AML-193 (cell line): ENCODE data around the gene MFNG.

Source experiments
- DNase-seq, 2 experiments: peaks; one replicate each; lab custom pipeline; 2025; lab: John Stamatoyannopoulos, UW

The MFNG gene

GRCh38 chr22:37493979-37494378, 7.8 kb upstream of the MFNG start:
- no peak for DNase-seq

GRCh38 chr22:37492428-37493344, 6.5 kb upstream of the MFNG start:
- DNase-seq = peak; percentile 74 to 75

GRCh38 chr22:37491559-37492427, 5.6 kb upstream of the MFNG start:
- no peak for DNase-seq

- no peak for DNase-seq
These were observed 4.9 kb upstream of the MFNG start for GRCh38 chr22:37491106-37491505.

GRCh38 chr22:37489983-37490382, 3.8 kb upstream of the MFNG start:
- DNase-seq = no peak

GRCh38 chr22:37488337-37489135, 2.4 kb upstream of the MFNG start:
- DNase-seq = no peak

GRCh38 chr22:37487571-37487970, 1.4 kb upstream of the MFNG start:
- DNase-seq = no peak

- no peak for DNase-seq
These were observed 945 bp upstream of the MFNG start for GRCh38 chr22:37487129-37487528.

- no peak for DNase-seq
These were observed 575 bp downstream of the MFNG start for GRCh38 chr22:37485395-37486223.

GRCh38 chr22:37484480-37485394, 1.4 kb downstream of the MFNG start:
- peak; percentile 75 to 85 for DNase-seq

- DNase-seq = no peak
These were observed 3.1 kb downstream of the MFNG start for GRCh38 chr22:37483050-37483449.

GRCh38 chr22:37482244-37482643, 3.9 kb downstream of the MFNG start:
- no peak for DNase-seq

- DNase-seq = no peak
These were observed 4.8 kb downstream of the MFNG start for GRCh38 chr22:37481347-37481907.

- no peak for DNase-seq
These were observed 5.5 kb downstream of the MFNG start for GRCh38 chr22:37480387-37481346.

GRCh38 chr22:37479196-37479595, 7.0 kb downstream of the MFNG start:
- no peak for DNase-seq

GRCh38 chr22:37476389-37477329, 9.5 kb downstream of the MFNG start:
- no peak for DNase-seq

- no peak for DNase-seq
These were observed 11.6 kb downstream of the MFNG start for GRCh38 chr22:37474447-37475090.
